Activated gamma-delta T cell treated with anti-CD3 and anti-CD28 coated beads, Interleukin-2, amount 50 U/mL, for 16 hours (primary cell): ENCODE data around the gene EEF1A2.

Experiments used
- DNase-seq: peaks from one replicate; pipeline ENCODE4 v3.0.0-alpha.2; 2020; ENCODE audit warnings: low read depth

EEF1A2 gene

DNA sequence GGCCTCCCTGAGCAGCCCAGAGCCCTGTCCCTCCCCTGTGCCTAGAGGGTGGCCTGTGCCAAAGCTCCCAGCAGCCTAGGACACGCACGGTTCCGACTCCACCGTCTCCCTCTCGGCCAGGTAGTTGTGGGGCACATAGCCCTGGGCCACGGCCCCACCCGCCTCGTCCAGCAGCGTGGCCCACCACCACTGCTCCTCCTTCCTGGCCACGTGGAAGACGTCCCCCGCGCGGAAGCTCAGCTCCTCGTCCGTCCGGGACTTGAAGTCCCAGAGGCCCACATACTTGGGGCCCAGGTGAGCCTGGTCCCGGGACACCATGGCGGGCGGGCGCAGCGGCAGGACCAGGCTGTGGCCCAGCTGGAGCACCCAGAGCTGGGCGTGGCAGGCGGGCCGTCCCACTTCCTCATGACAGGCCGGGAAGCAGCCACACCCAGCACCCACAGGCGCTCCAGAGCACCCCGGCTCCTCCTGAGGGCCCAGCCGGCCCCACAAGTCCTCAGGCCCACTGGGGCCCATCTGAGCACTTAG lies 38.2 kb upstream of the EEF1A2 start, which contains the start of gene PTK6:
Gene PTK6, minus strand, starts transcription at position 380 of the 528 bp plus-strand sequence. Its CDS starts 62 bp downstream, at position 318.
- DNase-seq: no peak

DNA sequence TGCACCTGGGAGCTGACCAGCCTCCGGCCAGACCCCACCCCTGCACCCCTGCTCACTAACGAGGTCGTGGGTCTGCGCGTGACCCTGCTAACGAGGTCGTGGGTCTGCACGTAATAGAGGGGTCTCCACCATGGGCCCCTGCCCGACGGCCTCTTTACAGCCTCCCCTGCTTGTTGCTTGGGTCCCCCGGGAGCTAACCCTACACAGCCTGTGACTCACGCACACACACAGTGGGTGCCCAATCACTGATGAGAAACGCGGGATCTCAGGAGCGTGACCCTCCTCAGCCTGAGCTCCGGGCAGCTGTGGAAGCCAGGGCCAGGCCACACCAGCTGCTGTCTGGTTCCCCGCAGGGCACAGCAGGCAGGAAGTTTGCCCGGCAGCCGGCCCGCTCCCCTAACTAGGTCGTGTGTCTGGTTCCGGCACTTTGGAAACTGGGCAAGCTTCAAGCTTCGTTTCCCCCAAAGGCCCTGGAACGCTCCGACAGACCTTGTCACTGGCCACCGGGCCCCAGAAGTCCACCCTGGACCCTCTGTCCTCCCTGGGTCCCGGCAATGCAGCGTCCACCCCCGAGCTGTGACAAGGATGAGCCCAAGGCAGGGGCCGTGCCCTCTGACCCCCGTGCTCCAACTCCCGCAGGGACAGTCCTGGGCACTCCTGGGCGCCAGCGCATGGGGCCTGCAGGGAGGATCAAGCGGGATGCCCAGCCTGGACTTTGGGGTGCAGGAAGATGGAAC lies 37.5 kb upstream of the EEF1A2 start:
- no peak for DNase-seq

DNA sequence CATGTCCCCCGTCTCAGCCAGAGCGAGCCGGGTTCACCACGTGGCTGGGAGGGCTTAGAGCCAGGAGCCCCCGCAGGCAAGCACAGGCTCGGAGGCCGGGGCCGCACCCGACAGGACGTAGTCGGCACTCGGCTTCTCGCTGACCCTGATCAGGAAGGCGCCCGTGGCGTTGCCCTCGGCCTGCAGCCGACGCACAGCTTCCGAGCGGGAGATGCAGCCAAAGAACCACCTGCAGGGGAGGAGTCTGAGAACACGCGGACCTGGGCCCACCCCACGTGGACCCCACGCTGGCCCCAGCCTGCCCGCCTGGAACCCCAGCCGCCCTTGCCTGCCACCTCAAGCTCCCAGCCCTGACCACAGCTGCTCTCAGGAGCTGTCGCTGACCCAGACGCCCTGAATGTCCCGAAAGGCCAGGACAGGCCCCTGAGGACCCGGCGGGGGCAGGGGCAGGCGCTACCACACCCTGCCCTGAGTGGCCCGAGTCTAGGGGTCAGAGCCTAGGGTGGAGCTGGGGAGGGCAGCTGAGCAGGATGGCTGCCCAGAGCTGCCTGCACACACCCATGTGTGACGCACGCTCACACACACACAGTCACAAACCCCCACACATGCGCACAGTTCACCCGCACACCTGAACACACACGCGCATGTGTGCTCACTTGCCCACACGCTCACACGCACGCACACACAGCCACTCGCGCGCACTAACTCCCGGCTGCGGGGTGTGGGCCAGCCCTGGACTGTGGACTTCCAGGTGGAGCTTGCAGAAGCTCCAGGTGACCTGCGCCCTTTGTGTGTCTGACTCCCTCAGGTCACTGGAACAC lies 36.2 kb upstream of the EEF1A2 start:
- DNase-seq: no peak

DNA sequence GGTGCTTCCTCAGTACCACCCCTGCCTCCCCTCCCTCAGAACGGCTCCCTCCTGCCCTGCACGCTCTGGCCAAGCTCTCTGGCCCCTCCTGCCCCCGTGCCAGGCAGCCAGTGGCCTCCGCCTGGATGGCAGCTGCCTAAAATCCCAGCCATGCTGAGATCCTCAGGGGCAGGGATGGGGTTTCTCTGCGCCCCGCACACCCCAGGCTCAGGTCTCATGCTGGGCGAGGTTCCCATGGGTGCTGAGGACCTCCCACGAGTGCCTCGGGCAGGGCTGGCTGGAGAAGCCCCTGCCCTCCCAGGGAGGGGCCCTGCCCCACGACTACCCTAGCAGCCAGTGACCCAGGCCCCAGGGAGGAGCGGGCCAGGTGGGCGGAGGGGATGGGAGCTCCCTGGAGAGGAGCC lies 35.5 kb upstream of the EEF1A2 start:
- no peak for DNase-seq

DNA sequence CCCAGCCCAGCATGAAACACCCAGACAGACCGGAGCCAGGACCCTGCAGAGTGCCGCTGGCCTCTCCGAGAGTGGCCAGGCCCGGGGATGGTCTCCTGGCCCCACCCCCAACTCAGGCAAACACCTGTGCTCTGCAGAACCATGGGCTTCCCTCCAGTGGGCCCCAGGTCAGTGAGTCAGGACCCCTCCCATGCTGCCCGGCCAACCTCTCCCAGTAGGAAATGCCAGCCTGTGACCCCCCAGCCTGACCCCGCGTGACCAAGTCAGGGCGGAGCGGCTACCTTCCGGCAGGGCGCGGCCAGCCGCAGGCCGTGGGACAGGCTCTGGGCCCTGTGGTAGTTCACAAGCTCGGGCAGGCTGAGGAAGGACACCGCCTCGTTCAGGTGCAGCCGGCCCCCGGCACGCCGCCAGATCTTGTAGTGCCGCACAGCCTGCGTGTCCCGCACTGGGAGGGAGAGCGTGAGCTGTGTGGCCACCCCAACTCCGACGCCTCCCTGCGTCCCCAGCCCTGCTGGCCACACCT lies 35.0 kb upstream of the EEF1A2 start:
- no peak for DNase-seq

DNA sequence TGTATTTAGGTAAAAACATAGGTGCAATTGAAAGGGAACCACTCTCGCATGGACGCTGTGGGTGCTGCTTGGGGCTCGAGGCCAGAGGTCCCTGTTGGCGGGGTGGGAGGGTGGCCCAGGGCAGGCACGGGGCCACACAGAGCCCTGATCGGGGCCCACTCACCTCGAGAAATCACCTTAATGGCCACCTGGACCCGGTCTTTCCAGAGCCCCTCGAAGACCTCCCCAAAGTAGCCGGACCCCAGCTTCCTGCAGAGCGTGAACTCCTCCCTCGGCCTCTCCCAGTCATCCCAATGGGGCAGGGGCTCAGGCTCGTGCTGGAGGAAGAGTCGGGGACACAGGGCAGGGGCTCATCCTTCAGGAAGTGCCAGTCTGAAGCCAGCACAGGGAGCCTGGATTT lies 34.5 kb upstream of the EEF1A2 start:
- DNase-seq: no peak

DNA sequence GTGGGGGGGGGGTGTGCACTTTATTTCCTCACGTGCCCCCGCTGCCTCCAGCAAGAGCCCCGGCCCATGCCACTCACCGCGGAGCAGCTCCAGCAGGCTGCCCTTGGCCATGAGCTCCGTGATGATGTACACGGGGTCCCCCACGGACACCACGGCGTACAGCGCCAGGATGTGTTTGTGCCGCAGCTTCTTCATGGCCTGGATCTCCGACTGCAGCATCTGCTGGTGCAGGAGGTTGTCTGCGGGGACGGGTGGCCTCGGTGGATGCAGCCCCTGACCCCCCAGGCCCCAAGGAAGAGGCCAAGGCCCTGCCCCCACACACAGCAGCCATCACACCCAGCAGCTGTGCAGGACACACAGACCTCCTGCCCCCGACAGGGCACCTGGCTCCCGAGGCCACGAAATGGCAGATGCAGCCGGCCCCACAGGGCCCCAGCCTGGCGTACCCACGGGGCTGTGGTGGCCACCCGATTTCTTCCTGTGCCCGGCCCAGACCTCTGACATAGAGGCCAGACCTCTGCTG lies 33.6 kb upstream of the EEF1A2 start:
- no peak for DNase-seq

DNA sequence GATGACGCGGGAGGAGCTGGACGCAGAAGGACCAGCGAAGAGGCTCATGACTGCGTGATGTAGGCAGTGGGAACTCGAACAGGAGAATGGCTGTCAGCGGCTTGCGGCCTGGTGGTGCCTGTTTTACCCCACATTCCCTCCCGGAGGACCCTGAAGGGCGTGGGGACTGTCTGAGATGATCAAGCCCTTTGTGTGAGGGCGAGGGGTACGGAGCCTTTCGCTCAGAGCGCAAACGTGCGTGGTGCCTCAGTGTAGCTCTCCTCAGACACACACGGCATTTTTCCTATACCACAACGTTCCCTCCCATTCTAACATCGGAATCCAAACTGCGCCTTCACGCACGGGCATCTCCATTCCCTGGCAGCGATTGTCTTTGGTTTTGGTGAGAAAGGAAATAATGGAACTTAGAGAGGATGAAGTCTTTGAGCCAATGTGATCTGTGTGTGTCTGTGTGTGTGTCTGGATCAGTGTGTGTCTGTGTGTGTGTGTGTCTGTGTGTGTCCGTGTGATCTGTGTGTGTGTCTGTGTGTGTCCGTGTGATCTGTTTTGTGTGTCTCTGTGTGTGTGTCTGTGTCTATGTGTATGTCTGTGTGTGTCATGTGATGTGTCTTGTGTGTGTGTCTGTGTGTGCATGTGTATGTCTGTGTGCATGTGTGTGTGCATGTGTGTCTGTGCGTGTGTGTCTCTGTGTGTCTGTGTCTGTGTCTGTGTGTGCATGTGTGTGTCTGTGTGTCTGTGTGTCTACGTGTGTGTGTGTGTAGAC lies 33.0 kb upstream of the EEF1A2 start:
- DNase-seq: no peak

DNA sequence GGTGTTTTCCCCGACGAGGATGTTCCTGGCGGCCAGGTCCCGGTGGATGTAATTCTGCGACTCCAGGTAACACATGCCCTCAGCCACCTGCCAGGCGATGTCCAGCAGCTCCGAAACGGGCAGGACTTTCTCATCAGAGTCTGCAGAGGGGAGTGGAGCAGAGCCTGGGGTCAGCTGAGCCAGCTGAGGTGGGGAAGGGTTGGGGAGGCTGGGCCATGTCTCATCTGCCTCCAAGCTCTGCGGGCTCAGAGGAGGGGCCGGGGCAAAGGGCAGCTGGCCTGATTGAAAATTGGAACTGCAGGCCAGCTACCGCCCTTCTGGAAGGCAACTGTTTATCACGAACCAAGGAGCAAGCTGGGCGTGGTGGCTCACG lies 31.9 kb upstream of the EEF1A2 start:
- DNase-seq: no peak

DNA sequence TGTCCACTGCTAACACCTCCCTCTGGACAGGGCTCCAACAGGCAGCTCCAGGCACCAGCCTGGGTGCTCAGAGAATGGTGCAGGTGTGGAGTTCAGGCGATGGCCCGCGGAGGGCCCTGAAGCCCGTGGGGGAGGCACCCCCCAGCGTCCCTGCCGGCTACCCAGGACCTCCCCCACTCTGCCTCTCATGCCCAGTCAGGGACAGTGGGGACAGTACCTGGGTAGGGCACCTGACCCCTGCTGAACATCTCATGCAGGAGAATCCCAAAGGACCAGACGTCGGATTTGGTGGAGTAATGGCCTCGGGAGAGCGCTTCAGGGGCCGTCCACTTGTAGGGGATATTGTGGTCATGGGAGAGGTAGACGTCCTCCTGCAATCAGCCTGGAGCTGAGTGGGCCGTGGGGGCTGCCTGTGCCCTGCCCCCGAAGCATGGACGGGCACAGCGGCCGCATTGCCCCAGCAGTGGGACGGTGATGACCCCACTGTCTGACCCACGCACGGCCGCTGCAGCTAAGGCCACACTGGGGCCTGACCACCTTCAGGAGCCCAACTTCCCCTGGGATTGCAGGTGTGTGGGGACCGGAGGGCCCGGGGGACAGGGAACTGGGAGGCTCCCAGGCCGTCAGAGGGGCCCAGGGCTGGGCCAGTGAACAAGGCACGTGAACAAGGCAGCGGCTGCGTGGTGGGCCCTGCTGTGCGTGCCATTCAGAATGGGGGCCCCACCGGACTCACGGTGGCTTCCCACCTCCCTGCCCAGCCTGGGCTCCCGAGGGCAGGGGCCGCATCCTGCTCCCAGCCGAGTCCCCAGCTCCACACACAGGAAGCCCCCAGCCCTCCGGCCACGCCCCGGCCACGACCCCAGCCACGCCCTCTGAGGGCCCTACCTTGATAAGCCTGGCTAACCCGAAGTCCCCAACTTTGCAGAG lies 31.2 kb upstream of the EEF1A2 start:
- DNase-seq: no peak

DNA sequence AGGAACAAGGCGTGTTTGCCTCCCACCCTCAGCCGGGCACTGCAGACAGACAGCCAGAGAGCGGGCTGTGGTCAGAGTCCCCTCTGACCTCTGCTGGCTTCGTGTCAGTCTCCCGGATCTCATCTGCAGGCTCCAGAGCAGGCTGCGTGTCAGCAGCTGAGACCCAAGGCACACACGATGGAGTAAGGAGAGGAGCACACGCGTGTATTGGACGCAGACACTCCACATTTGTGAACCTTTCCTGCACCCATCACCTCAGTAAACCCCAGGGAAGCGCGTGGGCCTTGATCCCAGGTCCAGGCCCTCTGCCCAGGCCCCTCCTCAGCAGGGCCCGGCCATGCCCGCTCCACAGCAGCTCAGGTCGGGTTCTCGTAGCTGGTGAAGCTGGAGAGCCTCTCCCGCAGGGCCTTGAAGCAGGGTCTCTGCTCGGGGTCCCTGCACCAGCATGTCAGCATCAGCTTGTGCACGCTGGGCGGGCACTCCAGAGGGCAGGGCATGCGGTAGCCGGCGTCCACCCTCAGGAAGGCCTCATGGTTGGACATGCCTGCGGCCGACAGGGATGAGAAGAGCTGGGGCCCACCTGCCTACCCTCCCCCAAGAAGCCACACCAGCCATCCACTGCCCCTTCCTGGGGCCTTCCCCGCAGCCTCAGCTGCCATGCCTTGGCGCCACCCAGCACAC lies 30.4 kb upstream of the EEF1A2 start:
- no peak for DNase-seq

DNA sequence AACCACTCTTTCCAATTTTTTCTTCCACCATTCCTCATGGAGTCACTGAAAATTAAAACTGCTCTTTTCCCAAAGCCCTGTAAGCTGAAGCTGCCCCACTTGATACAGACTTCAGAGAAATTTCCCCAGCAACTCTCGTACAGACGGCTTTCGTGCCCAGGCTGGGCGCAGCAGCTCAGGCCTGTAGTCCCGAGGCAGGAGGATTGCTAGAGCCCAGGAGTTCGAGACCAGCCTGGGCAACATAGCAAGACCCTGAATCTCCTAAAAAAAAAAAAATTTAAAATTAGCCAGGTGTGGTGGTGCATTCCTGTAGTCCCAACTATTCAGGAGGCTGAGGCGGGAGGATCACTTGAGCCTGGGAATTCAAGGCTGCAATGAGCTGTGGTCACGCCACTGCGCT lies 28.3 kb upstream of the EEF1A2 start:
- no peak for DNase-seq

DNA sequence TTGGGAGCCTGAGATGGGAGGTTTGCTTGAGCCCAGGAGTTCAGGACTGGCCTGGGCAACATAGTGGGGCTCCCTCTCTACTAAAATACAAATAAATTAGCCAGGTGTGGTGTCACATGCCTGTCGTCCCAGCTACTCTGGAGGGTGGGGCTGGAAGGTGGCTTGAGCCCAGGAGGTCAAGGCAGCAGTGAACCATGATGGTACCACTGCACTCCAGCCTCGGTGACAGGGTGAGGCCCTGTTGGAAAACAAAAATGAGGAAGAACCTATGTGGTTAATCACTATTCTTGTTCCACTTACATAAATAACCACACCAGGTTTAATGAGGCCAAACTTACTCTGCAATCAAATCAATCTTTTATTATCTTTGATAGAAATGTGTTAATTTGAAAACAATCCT lies 27.1 kb upstream of the EEF1A2 start:
- no peak for DNase-seq

DNA sequence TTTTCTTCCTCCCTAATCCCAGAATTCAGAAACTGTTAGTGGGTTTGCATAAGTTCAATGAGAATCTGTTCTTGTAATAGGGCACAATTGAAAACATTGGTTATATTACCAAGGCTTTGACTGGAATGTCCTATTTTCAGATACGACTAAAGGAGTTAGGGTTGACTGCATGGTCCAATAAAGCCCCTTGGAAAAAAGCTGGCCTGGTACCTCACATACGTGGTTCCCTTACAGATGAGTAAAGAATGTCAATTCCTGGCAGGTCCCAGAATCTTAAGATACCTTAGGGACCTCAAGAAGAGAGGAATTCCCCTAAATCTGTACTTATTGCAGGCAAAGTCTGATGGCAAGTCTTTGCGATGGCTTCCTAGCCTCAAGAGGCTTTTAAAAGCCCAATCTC lies 26.3 kb upstream of the EEF1A2 start:
- DNase-seq: no peak

DNA sequence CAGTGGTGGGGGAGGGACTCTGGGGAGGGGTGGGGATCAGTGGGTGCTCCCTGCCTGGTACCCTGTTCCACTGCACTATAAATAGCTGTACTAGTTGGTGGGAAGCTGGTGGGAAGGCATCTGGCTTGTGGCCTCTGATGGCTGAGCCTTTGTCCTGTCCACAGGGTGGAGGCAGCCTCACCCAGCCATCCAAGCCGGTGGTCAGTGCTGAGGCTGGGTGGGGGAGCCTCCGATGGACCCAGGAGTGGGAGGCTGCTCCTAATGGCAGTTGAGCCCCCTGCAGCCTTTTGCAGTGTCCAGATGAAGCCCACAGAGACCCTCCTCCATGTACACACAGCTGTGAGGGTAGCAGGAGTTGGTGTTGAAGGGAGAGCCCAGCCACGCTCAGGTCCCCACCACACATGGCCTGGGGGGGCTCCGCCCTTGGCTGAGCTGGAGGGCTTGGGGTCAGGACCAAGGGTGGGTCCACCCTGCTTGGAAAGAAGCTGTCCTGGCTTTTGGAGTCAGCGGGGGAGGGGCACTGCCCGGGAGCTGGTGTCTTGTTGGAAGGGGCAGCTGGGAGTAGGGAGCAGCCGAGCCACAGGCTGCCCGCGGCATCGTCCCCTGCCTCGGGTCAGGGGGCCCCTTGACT lies 24.2 kb upstream of the EEF1A2 start:
- DNase-seq: no peak

DNA sequence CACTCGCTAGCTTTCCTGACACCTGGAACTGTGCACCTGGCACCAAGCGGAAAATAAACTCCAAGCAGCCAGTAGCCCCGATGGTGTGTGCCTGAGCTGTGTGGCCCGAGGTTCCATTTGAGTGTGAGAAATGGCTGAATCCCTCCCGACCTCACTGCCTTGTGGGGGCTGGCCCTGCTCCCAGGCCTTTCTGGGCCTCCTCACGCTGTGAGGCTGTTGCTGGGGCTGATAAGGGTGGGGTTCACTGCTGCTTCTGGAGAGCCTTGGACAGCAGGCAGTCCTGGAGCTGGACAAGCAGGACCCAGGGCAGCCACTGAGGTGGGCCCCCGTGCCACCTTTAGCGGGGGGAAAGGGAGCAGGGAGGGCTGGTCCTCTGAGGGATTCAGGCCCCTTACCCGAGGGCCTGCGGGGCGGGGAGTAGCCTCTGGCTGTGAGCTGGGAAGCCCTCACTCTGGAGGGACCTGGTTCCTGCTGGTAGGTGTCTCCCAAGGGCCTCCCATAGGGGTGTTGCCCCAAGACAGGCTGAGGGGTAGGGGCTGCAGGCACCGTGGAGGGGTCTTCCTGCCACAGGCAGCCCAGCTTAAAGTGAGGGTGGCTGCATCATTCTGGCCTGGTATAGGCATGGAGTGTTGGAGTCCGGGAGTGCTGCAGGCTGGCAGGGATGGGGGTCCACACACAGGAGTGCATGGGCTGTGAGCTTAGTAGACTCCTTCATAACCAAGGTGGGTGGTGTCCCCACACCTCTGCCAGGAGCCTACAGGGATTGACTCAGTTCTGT lies 23.4 kb upstream of the EEF1A2 start:
- no peak for DNase-seq

DNA sequence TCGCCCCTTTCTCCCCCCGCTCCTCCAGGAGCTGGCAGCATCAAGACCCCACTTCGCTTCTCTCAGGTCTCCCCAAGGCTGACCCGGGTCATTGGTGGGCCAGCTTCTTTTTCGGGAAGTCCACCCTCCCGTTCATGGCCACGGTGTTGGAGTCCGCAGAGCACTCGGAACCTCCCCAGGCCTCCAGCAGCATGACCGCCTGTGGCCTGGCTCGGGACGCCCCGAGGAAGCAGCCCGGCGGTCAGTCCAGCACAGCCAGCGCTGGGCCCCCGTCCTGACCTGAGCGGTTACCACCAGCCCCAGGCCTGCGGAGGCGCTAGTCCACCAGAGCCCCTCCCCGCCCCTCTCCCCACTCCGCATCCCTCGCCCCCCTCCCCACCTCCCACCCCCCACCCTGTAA lies 22.7 kb upstream of the EEF1A2 start:
- no peak for DNase-seq

DNA sequence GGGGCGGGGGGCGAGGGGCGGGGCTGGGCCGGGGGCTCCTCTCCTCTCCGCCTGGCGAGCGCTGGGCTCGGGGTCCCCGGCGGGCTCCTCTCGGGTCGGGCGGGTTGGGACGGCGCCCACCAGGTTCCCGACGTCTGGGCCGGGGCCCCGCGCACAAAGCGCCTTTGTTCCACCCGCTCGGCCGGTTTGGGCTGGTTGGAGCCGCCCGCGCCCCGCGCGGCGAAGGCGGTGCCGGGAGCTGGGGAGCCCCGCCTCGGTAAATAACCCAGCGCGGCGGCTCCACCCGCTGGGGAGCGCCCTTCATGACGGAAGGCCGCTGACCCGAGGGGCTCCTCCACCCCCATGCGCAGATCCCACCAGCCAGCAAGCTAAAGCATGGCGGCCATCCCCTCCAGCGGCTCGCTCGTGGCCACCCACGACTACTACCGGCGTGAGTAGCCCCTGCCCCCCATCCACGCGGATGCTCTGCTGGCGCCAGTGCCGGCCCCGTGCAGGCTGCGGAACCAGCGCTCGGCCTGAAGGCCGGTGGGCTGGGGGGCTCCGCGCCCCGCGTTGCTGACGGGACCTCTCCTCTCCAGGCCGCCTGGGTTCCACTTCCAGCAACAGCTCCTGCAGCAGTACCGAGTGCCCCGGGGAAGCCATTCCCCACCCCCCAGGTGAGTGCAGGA lies 22.2 kb upstream of the EEF1A2 start:
- DNase-seq: peak; percentile 52
